ENCODE results near the gene TTLL12. TPM values are rescaled to one million over a fixed set of nuclear protein-coding genes. Genes with fewer than 3 reads are reported as not detected.

Gene TTLL12
- total and polyA plus RNA-seq, 2 experiments from 2014 or later: 46.7 to 147 TPM

GRCh38 chr22:43228863-43229262 is 41.9 kb upstream of the TTLL12 start (continued):
- no peak for TF ChIP-seq REST (IDR thresholded peaks at IDR 0.05; ENCODE audit: unreplicated experiment)
- no peak for TF ChIP-seq ZNF331 (CRISPR knock-in tag; IDR thresholded peaks at IDR 0.05; ENCODE audit: low read depth)
- TF ChIP-seq CREB1 (CRISPR knock-in tag; IDR thresholded peaks at IDR 0.05; ENCODE audit: low read depth): no peak

GRCh38 chr22:43228330-43228729 is 41.4 kb upstream of the TTLL12 start:
- H3K27ac Mint-ChIP-seq: no peak overlapping the region
- peaks cover 33% of the 10 kb centered on the region for H3K4me1 Mint-ChIP-seq
- H3K27me3 Mint-ChIP-seq (ENCODE audit: insufficient read depth, low read depth, poor library complexity): peaks cover 12% of the 10 kb centered on the region
- Histone ChIP-seq H3F3A (replicated peaks; ENCODE audit: low read depth) (no peaks in the 10 kb centered on the region), H3K4me2 (no peak overlapping the region), H3K4me3 (no peak overlapping the region), H3K27ac (ENCODE audit: low read depth) (no peak overlapping the region), H2AFZ (peak overlapping the region; percentile 56; the same call in 1 of the 2 replicates), H3K79me2 (replicated peaks; ENCODE audit: insufficient read depth) (no peaks in the 10 kb centered on the region), H3K27me3 (ENCODE audit: insufficient read depth) (no peaks in the 10 kb centered on the region), H4K20me1 (replicated peaks; ENCODE audit: insufficient read depth) (no peaks in the 10 kb centered on the region), H3K4me1 (ENCODE audit: insufficient read depth) (peaks cover 7% of the 10 kb centered on the region; the same call in 1 of the 2 replicates), H3K9me2 (ENCODE audit: insufficient read depth) (no peaks in the 10 kb centered on the region), H3K36me3 (ENCODE audit: insufficient read depth) (no peaks in the 10 kb centered on the region)
- no peaks in the 10 kb centered on the region for H3K36me3 Mint-ChIP-seq (ENCODE audit: low read depth)
- ATAC-seq: peak; percentile 39
- no peaks in the 10 kb centered on the region for H3K9me3 Mint-ChIP-seq
- no peak overlapping the region for H3K4me3 Mint-ChIP-seq
- no peak for TF ChIP-seq REST (IDR thresholded peaks at IDR 0.05; ENCODE audit: unreplicated experiment)
- TF ChIP-seq CTCF (conservative IDR thresholded peaks at IDR 0.05; ENCODE audit: low read depth in 2 of 2): peak; percentile 78 to 96
- DNase-seq (ENCODE audit: low spot score): peak; percentile 88

Data from GM23338 (cell line).